Measurements from ENCODE around the gene TNFSF4.
"Not testable (repeated sequence)": the region's sequence is repeated elsewhere in the genome, so short reads cannot be mapped to it uniquely, and the experiment has no call there.

The TNFSF4 gene

GRCh38 chr1:173161510-173162221 lies 45.5 kb downstream of the TNFSF4 start:
- DNase-seq, result no peak

- not testable (repeated sequence) for DNase-seq
These were observed 53.2 kb downstream of the TNFSF4 start for GRCh38 chr1:173153964-173154363.

GRCh38 chr1:173153503-173153902 lies 53.6 kb downstream of the TNFSF4 start:
- DNase-seq, result no peak

GRCh38 chr1:173152598-173152997 lies 54.5 kb downstream of the TNFSF4 start:
- no peak for DNase-seq

GRCh38 chr1:173150795-173151194 lies 56.3 kb downstream of the TNFSF4 start:
- no peak for DNase-seq

- no peak for DNase-seq
These were observed 57.2 kb downstream of the TNFSF4 start for GRCh38 chr1:173149887-173150286.

- no peak for DNase-seq
These were observed 58.2 kb downstream of the TNFSF4 start for GRCh38 chr1:173148971-173149370.

GRCh38 chr1:173148545-173148944 lies 58.6 kb downstream of the TNFSF4 start:
- DNase-seq, result no peak

- DNase-seq, result no peak
These were observed 66.4 kb downstream of the TNFSF4 start for GRCh38 chr1:173140733-173141132.

- no peak for DNase-seq
These were observed 67.4 kb downstream of the TNFSF4 start for GRCh38 chr1:173139706-173140105.

- no peak for DNase-seq
These were observed 69.9 kb downstream of the TNFSF4 start for GRCh38 chr1:173137107-173137706.

GRCh38 chr1:173134800-173135199 lies 72.3 kb downstream of the TNFSF4 start:
- DNase-seq, result no peak

GRCh38 chr1:173134029-173134428 lies 73.1 kb downstream of the TNFSF4 start:
- DNase-seq, result no peak
